Measurements from ENCODE around the gene RANGAP1. TPM values are rescaled to one million over a fixed set of nuclear protein-coding genes. Genes with fewer than 3 reads are reported as not detected.

RANGAP1 gene
- total and polyA plus RNA-seq, 2 of the 13 experiments (the other 11 are each of a cell fraction or from before 2014, with no cell fraction given): 51.8 to 83.9 TPM

GRCh38 chr22:41288245-41288946 is 2.4 kb upstream of the RANGAP1 start (continued):
- TF ChIP-seq HBP1 (CRISPR knock-in tag; IDR thresholded peaks at IDR 0.05; ENCODE audit: low read depth): peak; percentile 76; the same call in 1 of the 2 replicates
- no peak for TF ChIP-seq NFKB2 (CRISPR knock-in tag; IDR thresholded peaks at IDR 0.05; ENCODE audit: borderline replicate concordance)
- no peak for TF ChIP-seq ZBTB43 (CRISPR knock-in tag; conservative IDR thresholded peaks at IDR 0.05)
- TF ChIP-seq ARNTL (CRISPR knock-in tag; IDR thresholded peaks at IDR 0.05): no peak
- TF ChIP-seq SNAI1 (CRISPR knock-in tag; IDR thresholded peaks at IDR 0.05; ENCODE audit: borderline replicate concordance): 0 out of 2 replicates have a peak, but pooled peaks have one; percentile 47
- TF ChIP-seq ZNF687 (CRISPR knock-in tag; IDR thresholded peaks at IDR 0.05): no peak; the same call in 1 of the 2 replicates
- no peak for TF ChIP-seq ZNF761 (CRISPR knock-in tag; conservative IDR thresholded peaks at IDR 0.05)
- no peak for TF ChIP-seq SP1 (IDR thresholded peaks at IDR 0.05)
- TF ChIP-seq SP1 (CRISPR knock-in tag; IDR thresholded peaks at IDR 0.05): no peak
- TF ChIP-seq THAP7 (CRISPR knock-in tag; IDR thresholded peaks at IDR 0.05): no peak
- no peak; a peak in 1 of 4 replicates for TF ChIP-seq REST (IDR thresholded peaks at IDR 0.05; ENCODE audit: borderline replicate concordance in 1 of 2, low read depth in 1 of 2, low read length in 2 of 2)
- no peak for TF ChIP-seq PBX3 (CRISPR knock-in tag; IDR thresholded peaks at IDR 0.05; ENCODE audit: borderline replicate concordance)
- TF ChIP-seq SOX13 (IDR thresholded peaks at IDR 0.05): no peak
- TF ChIP-seq SOX13 (CRISPR knock-in tag; conservative IDR thresholded peaks at IDR 0.05 in 1 of 2, IDR thresholded peaks at IDR 0.05 in 1 of 2): peak in 1 of 2 experiments; percentile 48; a peak in 1 of 4 replicates
- no peak for TF ChIP-seq ZNF75D (CRISPR knock-in tag; IDR thresholded peaks at IDR 0.05; ENCODE audit: borderline replicate concordance)
